ENCODE results near the gene ZBTB14. TPM values are rescaled to one million over a fixed set of nuclear protein-coding genes. Genes with fewer than 3 reads are reported as not detected.

The ZBTB14 gene
- total RNA-seq, 1 experiment from 2014 or later = 8.2 TPM

- intact Hi-C loops (cut with micrococcal nuclease) = no loop called here
- Histone ChIP-seq H3K4me2 (ENCODE audit: low read length) (peak overlapping the region; percentile 94), H3K9me2 (ENCODE audit: insufficient read depth) (no peaks in the 10 kb centered on the region), H4K20me1 (ENCODE audit: insufficient read depth) (no peaks in the 10 kb centered on the region), H3K4me3 (replicated peaks in 1 of 2; ENCODE audit: low read depth in 1 of 2, low read length in 2 of 2) (peak overlapping the region; percentile 72 to 76), H3K9ac (ENCODE audit: low read length) (peak overlapping the region; percentile 74), H3K36me3 (ENCODE audit: control insufficient read depth in 1 of 2, insufficient read depth in 2 of 2, low read length in 2 of 2) (peaks cover 0 to 15% of the 10 kb centered on the region in 2 experiments; a peak in 2 of 4 replicates), H3K27ac (ENCODE audit: low read depth, low read length) (peak overlapping the region; percentile 98; the same call in 1 of the 2 replicates), H3K9me3 (ENCODE audit: control insufficient read depth in 1 of 2, insufficient read depth in 1 of 2, low read depth in 1 of 2, low read length in 2 of 2) (no peaks in the 10 kb centered on the region), H2AFZ (ENCODE audit: low read depth, low read length, poor library complexity, severe bottlenecking) (no peak overlapping the region), H3K79me2 (ENCODE audit: insufficient read depth, low read length) (peaks cover 7% of the 10 kb centered on the region; the same call in 1 of the 2 replicates), H3K4me1 (ENCODE audit: control insufficient read depth in 1 of 2, insufficient read depth in 2 of 2, low read length in 2 of 2) (peaks cover 15 to 19% of the 10 kb centered on the region in 2 experiments), H3K27me3 (ENCODE audit: insufficient read depth, low read length) (no peaks in the 10 kb centered on the region)
- no peak for TF ChIP-seq ZFX (IDR thresholded peaks at IDR 0.05)
- TF ChIP-seq POLR2A (IDR thresholded peaks at IDR 0.05; ENCODE audit: borderline replicate concordance, extremely low read depth, insufficient read depth, insufficient read length) = no peak
- TF ChIP-seq REST (IDR thresholded peaks at IDR 0.05; ENCODE audit: low read depth) = no peak
- no peak for TF ChIP-seq EGR1 (IDR thresholded peaks at IDR 0.05; ENCODE audit: low read depth)
- TF ChIP-seq JUND (IDR thresholded peaks at IDR 0.05) = no peak
- TF ChIP-seq CTCF (IDR thresholded peaks at IDR 0.05 in 2 of 3, conservative IDR thresholded peaks at IDR 0.05 in 1 of 3; ENCODE audit: borderline replicate concordance in 1 of 3, insufficient read depth in 1 of 3, low read depth in 2 of 3, low read length in 2 of 3) = no peak
- TF ChIP-seq CBX3 (IDR thresholded peaks at IDR 0.05; ENCODE audit: low read depth) = no peak
- no peak for TF ChIP-seq ELF1 (IDR thresholded peaks at IDR 0.05; ENCODE audit: borderline replicate concordance, low read depth)
- no peak for TF ChIP-seq MAX (IDR thresholded peaks at IDR 0.05)
- no peak for TF ChIP-seq YY1 (IDR thresholded peaks at IDR 0.05; ENCODE audit: extremely low read depth, insufficient replicate concordance, low read depth, low read length)
- no peak for TF ChIP-seq EZH2 (IDR thresholded peaks at IDR 0.05)
- TF ChIP-seq, protein P1, sequence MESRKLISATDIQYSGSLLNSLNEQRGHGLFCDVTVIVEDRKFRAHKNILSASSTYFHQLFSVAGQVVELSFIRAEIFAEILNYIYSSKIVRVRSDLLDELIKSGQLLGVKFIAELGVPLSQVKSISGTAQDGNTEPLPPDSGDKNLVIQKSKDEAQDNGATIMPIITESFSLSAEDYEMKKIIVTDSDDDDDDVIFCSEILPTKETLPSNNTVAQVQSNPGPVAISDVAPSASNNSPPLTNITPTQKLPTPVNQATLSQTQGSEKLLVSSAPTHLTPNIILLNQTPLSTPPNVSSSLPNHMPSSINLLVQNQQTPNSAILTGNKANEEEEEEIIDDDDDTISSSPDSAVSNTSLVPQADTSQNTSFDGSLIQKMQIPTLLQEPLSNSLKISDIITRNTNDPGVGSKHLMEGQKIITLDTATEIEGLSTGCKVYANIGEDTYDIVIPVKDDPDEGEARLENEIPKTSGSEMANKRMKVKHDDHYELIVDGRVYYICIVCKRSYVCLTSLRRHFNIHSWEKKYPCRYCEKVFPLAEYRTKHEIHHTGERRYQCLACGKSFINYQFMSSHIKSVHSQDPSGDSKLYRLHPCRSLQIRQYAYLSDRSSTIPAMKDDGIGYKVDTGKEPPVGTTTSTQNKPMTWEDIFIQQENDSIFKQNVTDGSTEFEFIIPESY (IDR thresholded peaks at IDR 0.05; ENCODE audit: extremely low read depth, insufficient replicate concordance, low read length) = no peak
- TF ChIP-seq POLR2AphosphoS5 (IDR thresholded peaks at IDR 0.05; ENCODE audit: low read depth, low read length) = no peak
- no peak for TF ChIP-seq FOSL1 (IDR thresholded peaks at IDR 0.05; ENCODE audit: low read depth)
- no peak for TF ChIP-seq CEBPB (IDR thresholded peaks at IDR 0.05; ENCODE audit: low read depth)
- TF ChIP-seq SRF (IDR thresholded peaks at IDR 0.05; ENCODE audit: low read depth) = no peak
- TF ChIP-seq SP1 (IDR thresholded peaks at IDR 0.05; ENCODE audit: low read depth) = no peak
- TF ChIP-seq ZNF274 (IDR thresholded peaks at IDR 0.05; ENCODE audit: low read depth, low read length) = no peak
- TSS peak; percentile 43 for BruUV-seq (replicated peaks)
- ChIA-PET CTCF (no interaction called here), RAD21 (ENCODE audit: low non-redundant PET in 1 of 2, low total read pairs in 2 of 2, uncharacterized antibody in 2 of 2, unreplicated experiment in 2 of 2) (no interaction called here), POLR2A (no interaction called here)
- DNase-seq (ENCODE audit: low read depth, low spot score) (no peak), ATAC-seq (no peak)
Measured at GRCh38 chr18:5294113-5294456, 1.4 kb downstream of the ZBTB14 start.
